Camera-type eye (tissue), 1 donor: ENCODE results near the gene PHC1. TPM values are rescaled to one million over a fixed set of nuclear protein-coding genes. Genes with fewer than 3 reads are reported as not detected.

Experiments used
- total RNA-seq: library from RNA; depleted of rRNA; stranded (reverse); fragments of >200 nt; gene quantifications from one replicate; pipeline ENCODE4 v1.2.3, GENCODE V29; 2014

The PHC1 gene
- 91.1 TPM for total RNA-seq

DNA sequence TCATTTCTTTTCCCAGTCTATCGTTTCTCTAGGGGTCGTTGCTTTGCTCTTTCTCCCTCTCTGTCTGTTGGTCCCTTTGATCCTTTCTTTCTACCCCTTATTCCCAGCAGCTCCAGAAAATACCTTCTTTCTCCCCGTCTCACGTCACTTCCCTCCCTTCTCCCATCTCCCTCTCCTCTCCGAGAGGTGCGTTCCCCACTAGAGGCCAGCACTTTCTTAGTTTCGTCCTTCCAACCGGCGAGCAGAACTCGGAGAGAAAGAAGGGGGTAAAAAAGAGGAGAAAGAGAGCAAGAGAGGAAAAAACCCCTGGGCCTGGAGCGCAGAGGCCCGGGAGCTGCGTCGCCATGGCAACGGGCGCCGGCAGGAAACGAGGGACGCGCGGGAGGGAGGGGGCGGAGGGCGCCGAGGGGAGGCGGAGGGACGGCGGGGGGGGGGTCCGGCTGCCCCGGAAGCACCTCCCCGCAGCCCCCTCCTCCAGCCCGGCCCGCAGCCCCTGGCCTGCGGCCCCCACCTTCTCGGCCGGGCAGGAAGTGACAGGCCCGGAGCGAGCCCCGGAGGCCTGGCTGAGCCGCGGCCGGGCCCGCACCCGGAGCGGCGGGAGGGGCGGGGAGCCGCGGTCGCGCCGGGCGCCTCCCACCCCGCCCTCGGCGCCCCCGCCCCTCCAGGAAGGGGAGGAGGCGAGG lies at the start of gene PHC1:
TSS of gene PHC1 (plus strand) at position 477 of the 683 bp plus-strand sequence. CDS start 3,169 bp downstream, outside the sequence.

GRCh38 chr12:8949342-8950220 lies 35.3 kb downstream of the PHC1 start, which contains the start of gene M6PR:
Gene M6PR, minus strand, starts transcription at chr12:8949645. Its CDS starts 3,241 bp downstream, at chr12:8946404.

GRCh38 chr12:8989413-8989812 lies 75.1 kb downstream of the PHC1 start, which contains the start of gene KLRG1:
Gene KLRG1, plus strand, starts transcription at chr12:8989546. Its CDS starts 90 bp downstream, at chr12:8989636.

Other genes starting within 250 kb of the PHC1 start
- gene RIMKLB, start 216.5 kb upstream of the PHC1 start, total RNA-seq = 132 TPM
- gene A2ML1, start 91.9 kb upstream of the PHC1 start, total RNA-seq = 4.5 TPM
- 66.0 TPM for gene M6PR, start 35.1 kb downstream of the PHC1 start, total RNA-seq
- gene KLRG1, start 75.0 kb downstream of the PHC1 start, total RNA-seq = 6.7 TPM
- gene A2M, start 201.4 kb downstream of the PHC1 start, total RNA-seq = 182 TPM